NCI-H2196 treated with DMSO at 0.1 percent for 48 hours (cell line): Measurements from ENCODE around the gene TRIO.

ENCODE experiments used
- DNase-seq: peaks from one replicate; lab custom pipeline; 2025; ENCODE audit not compliant: unreplicated experiment; lab: John Stamatoyannopoulos, UW

TRIO gene

DNA sequence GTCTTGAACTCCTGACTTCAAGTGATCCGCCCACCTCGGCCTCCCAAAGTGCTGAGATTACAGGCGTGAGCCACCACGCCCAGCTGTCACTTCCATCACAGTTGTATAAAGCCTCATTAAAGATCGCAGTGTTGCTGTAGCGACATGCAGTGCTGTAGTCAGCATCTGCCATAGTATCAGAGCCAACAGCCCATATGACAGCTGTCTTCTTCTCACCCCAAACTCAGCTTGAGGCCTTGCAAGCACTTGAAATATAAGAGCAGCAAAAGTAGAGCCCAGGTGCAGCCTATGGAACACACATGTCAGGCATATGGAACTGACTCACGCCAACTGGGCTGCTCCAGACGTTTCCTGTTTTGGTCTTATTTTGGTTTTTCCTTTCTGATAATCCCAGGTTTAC is 167.8 kb downstream of the TRIO start:
- DNase-seq, result no peak

DNA sequence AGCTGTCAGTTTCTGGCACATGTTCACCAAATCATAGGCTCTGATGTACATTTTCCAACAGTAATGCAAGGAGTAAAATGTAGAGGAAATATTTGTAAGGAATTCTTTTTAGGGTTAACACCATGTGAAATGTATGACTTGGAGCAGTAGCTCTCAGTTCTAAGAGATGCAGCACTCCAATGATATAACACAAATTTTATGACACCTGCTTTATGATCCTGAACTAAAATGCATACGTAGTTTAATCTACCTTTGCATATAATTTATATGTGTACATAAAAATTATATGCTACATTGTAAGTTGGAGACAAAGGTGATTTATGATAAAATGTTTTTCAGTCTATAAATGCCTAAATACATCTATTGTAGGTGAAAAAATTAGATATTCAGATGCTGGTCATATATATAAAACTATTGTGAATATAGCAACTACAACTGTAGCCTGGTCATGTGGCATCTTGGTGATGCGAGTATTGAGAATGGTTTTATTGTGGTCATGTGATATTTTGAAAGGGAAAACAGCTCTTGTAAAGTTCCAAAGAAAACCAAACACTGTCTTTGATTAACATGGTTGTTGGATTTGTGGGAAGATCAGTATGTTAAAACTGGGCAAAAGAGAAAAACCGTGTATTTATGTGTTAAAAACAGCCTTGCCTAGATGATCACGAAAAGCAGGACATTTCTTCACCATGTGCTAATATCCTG is 171.0 kb downstream of the TRIO start:
- no peak for DNase-seq

DNA sequence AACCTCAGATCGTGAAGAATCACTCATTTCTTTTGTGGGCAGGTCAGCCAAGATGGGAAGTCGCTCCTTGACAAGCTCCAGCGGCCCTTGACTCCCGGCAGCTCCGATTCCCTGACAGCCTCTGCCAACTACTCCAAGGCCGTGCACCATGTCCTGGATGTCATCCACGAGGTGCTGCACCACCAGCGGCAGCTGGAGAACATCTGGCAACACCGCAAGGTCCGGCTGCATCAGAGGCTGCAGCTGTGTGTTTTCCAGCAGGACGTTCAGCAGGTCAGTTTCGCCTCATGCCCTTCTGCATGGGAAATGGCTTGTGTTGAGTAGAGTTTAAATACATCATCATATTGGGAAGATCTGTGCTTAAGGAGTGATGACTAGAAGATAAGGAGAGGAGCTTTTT is 173.3 kb downstream of the TRIO start:
- peak; percentile 91 for DNase-seq

DNA sequence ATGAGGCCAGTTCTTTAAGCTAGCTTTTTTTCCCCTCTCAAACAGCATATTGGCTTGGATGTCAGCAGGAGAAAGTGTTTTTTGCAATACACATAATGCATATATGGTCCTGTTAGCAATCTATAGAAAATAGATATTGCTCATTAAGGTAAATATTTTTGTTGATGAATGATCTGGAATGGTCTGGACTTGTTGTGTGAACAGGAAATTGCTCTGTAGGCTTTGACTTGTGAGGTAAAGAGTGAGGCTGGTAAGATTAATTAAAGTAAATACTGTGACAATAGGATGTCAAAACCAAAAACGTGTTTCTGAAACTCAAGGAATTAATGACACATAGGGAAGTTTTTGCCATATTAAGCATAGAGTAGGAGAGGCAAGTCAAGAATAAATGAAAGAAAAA is 176.0 kb downstream of the TRIO start:
- DNase-seq, result no peak

DNA sequence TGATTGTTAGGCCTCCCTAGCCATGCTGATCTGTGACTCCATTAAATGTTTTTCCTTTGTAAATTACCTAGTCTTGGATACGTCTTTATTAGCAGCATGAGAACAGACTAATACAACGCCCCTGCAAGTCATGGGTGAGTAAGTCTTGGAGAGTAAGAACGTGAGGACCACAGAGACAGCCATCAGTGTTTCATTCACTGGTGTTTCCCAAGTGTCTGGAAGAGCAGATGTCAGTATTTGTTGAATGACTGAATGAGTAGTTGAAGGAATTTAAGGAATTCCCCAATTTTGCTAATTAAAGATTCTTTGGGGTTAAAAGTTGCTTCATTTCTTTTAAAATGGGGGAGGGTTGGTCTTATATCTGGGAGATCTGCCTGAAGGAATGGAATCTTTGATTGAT is 178.8 kb downstream of the TRIO start:
- DNase-seq, result no peak

DNA sequence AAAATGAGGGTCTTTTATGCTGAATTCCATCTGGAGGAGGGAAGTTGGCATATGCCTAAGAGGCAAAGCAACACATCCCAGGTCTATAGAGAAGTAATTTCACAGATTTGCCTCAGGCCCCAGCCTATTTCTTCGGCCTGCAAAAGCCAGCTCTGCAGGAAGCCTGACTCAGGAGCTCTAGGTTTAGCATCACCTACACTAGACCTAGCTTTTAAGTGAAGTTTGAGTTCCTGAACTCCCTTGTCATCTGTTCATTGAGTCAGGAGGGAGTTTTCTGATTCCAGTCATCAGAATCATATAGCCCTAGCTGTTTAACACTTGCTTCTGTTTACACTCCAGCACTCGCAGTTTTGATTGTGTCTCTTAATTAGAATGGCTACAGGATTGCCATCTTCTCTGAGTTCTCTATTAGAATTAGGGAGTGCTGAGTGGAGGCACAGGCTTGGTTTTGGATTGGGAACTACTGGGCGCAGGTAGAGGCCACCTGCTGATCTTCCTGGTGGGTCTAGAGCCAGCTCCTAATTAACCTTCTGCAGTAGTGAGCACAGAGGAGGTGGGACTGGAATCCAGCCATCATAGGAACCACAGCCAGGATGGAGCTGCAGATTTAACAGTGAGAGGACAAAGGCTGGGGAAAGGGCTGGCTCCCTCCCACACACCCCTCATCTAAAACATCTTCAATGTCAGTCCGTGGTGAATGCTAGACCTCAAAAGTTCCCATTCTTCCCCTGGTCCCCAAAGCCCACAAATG is 179.5 kb downstream of the TRIO start:
- no peak for DNase-seq

DNA sequence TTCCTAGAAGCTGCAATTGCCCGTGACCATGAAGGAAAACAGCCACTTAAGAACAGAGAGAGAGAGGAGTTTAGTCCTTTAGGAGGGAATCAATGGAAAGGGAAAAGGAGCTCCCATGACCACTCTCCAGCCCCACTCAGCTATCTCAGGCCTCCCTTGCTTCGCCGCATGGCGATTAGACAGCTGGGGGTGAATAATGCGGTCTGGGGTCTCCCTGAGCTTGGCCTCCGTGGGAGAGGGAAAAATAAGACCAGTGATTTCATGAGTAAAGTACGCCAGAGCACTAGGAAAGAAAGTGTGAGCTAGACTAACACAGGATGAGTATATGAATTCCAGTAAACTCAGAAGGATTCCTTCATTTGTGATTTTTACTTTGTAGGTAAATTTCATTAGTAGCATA is 180.3 kb downstream of the TRIO start:
- no peak for DNase-seq

DNA sequence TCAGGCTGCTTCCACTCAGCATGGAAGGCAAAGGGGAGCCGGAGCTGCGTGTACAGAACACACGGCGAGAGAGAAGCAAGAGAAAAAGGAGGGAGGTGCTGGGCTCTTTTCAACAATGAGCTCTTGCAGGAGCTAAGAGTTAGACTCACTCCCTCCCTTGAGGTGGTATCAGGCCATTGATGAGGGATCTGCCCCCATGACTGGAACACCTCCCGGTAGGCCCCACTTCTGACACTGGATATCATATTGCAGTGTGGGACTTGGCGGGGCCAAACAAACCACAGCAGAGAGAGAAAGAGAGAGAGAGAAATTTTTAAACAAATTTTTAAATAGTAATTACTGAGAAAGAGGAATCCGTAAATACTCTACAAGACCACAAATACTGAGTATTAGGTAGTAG is 182.2 kb downstream of the TRIO start:
- DNase-seq, result no peak

DNA sequence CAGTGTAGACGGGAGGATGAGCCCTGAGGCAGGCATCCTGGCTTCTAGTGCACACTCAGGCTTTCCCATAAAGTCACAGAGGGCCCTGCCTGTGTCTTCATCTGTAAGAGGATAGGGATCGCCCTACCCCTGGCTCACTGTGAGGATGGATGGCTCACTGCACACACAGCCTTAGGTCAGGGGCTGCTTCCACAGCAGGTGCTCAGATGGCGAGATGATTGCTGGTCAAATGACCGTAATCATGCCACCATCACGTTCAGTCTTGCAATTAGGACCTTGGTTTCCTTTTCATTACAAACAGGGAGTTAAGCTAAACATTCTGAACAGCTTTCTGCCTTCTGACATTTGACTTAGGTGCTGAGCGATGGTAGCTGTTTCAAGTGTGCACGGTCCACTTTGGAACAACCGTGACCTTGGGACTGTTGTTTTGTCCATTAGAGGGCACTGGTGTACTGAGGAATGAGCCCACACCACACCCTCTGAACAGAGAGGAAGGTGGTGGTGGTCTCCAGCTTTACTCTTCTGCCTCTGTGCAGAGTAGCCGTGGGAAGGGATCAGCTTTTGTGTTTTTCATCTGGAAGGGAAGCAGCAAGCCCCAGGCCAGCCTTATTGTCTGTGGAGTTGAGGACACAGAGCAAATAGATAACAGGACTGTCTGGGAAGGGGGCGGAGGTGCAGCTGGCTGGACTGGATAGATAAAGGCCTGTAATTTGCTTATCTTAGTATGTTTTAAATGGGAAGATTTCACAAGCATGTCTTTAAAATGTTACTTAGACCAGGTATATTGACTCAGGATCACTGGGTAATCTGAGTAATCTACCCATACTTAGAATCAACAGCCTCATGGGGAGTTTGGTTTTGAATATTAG is 183.1 kb downstream of the TRIO start:
- DNase-seq, result no peak

DNA sequence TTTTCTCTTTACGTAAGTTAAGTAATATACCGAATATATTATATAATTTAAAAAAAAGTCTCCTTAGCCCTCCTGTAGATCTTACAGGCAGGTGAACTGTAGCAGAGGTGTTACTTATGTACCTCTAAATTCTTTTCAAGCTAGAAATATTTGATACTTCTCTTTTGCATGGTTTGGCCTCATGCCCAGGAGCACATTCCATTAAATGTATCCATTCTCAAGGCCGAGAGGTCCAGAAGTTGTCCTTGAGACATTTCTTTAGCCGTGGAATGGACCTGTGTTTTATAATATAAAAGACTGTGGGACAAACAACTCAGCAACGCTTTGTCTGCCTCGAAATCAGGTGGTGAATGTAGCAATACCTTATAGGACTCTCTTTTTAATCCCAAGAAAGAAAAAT is 184.5 kb downstream of the TRIO start:
- no peak for DNase-seq

DNA sequence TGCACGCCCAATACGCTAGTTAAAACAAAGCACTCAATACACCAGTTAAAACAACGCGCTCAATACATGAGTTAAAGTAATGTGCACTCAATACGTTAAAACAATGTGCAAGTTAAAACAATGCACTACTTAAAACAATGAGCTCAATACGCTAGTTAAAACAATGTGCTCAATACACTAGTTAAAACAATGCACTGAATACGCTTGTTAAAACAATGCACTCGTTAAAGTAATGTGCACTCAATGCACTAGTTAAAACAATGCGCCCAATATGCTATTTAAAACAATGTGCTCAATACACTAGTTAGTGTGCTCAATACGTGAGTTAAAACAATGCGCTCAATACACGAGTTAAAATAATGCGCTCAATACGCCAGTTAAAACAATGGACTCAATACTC is 185.0 kb downstream of the TRIO start:
- no peak for DNase-seq

DNA sequence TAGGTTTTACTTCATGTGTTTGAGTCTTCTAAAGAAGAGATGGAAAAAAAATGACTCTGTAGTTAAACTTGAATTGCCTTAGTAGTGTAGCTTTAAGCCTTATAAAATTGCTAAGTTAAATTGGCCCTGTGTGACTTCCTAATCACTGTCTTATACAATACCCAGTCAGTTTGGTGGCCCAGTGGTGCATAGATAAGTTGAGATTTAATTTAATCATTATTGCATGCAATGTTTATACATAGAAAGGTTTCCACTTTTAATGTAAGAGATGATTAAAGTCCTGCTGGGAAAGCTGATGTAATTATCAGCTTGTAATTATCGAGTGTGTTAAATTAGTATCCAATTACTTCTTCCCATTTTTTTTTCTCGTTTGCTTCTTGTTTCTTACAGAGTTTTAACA is 187.1 kb downstream of the TRIO start:
- DNase-seq, result no peak

DNA sequence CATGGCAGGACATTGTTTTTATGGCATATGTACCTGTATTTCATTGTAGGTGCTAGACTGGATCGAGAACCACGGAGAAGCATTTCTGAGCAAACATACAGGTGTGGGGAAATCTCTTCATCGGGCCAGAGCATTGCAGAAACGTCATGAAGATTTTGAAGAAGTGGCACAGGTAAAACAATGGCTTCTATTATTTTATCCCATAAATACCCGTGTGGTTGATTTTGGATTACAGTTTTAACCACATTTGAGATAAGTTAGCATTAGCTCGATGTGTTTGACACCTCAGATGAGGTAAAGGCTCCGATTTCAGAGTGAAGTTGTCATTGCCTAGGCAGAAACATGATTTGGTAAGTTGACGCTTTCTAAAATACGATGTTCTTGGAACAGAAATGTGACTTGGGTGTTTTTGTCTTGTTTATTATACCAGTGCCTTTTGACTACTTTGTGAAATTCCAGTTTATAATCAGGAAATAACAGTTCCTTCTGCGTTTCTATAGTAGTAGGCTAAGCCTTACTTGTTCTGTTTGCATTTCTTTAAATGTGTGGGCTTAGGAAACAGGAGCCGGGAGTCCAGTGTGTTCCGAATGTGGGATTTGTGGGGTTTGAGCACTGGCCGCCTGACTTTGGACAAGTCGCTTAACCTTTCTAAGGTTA is 187.7 kb downstream of the TRIO start:
- DNase-seq, result no peak

DNA sequence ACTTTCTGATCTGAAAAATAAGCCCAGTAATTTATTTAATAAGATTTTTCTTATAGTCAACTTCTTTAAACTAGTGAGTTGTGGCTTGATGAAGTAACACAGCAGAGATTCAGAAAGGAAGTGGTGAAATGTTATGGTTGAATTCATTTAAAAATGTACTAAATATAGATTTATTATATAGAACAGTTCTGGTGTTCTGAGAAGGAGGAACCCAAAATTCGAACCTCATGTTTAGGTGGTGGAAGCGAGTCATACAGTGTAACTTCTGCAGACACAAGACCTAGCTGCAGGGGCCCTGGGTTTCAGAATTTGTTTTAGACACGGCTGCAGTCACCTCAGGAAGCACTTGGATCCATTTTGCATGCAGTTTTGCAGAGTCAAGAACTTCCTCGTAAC is 188.2 kb downstream of the TRIO start:
- DNase-seq, result no peak

DNA sequence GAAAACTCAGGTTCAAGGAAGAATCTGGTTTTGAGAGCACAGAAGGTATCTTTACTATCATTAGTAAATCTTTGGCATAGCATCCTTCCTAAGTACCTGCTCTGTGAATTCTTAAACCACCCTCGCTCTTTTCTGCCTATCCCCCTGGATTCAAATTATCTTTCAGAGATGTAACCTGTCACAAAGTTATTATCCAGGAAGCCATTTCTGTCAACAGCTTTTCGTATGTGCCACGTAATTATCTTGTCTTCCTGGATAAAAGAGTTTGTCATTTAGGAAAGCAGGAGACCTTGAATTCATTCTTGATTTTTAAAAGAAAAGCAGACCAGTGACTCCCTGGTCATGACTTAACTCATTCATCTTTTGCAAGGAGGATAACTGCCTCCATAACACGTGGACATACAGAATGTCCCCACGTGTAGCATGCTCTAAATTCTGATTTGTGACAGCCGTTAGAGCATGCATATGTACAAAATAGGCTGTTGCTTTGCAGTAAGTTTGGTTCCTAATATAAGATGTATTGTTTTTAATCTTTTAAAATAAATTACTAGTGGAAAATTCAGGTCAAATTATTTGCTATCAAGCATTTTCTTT is 189.0 kb downstream of the TRIO start:
- no peak for DNase-seq

DNA sequence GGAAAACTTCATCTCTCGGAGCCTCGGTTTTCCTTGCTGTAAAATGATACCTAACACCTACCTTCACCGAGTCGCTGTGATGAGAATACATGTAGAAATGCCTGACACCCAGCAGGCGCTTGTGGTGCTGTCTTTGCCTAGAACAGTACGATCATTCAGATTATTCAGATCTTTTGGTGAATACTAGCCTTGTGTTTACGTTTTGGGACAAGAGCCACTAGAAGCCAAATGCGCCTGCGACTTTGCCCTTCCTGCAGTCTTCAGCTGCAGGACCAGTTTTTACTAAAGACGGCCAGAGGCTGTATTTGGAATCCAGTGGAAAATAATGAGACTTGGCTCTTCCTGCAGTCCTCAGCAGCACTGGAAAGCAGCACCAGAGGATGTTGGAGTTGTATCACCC is 189.6 kb downstream of the TRIO start:
- DNase-seq, result no peak

DNA sequence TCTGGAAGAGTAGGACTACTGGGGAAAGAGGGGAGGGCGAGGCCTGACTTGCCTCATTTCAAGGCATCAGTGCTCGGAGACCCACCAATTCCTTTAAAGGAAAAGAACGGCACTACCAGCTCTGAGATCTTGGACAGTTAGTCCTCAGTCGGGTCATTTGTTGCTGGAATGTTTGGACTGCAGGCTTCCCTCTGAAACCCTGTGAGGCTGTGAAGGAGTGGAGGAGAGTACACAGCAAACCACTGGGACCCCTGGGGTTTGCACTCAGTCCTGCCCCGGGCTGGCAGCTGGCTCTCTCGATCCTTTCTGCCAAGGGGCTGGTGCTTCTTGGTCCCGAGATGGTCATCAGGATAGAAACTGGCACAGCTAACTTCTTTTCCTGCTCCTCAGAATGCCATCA is 194.5 kb downstream of the TRIO start:
- DNase-seq, result no peak

DNA sequence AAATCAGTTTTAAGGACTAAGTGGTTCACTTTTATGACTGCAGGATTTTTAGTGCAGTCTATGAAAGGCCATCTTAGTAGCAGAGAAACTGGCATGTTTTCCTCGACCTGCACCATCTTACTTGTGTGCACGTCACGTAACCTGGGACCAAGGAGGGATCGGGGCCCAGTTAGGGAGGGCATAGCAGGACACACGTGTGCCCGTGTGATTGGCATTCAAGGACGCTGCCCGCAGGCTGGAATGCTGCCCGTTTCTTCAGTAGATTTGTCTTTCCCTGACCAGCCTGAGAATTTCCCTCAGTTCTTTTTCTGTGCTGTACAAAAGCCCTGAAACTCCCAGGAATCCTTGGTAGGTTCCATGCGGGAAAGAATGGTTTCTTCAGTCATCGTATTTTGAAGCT is 196.3 kb downstream of the TRIO start:
- DNase-seq, result no peak

DNA sequence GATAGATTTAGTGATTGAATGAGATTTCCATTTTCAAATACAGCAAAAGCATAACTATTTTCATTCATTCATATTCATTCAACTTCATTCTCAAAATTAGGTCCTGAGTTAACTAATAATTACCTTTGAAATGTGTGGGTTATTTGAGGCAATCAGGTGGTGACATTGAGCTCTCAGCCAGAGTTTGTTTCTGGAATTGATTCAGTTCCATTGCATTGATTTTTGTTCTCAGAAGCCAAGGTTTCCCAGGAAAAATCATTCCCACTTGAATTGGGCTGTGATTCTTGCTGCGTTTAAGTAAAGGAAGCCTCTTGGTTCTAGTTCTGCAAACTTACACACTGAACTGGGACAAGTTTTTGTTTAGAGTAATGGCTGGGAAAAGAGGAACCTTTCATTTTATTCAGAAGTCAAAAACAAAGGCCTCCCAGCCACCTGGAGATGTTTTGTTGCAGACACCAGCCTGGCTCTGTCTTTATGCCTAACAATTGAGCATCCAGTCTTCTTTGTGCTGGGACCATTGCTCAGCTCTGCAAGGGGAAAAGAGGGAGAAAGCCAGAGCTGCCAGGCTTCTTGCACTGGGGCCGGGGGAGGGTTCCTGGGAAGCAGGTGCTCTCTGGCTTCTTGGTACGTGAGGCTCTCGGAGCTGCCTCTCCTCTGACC is 198.6 kb downstream of the TRIO start:
- no peak for DNase-seq

DNA sequence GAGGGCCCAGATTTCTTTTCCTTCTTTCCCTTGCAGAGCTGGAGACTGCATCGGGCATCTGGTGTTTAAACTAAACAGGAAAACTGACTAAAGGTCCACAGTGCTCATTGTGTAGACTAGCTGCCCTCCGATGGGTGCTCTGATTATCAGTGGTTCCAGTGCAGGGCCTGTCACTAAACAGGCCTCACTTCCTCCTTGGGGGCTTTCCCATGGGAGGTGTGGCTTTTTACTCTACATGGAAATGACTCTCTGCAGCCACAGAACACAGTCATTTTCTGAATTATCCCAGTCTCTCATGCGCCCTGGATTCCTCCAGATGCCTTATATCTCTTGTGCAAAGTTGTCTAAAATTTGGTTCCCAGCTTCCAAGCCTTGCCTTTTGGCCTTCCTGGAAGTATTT is 199.2 kb downstream of the TRIO start:
- DNase-seq, result no peak

DNA sequence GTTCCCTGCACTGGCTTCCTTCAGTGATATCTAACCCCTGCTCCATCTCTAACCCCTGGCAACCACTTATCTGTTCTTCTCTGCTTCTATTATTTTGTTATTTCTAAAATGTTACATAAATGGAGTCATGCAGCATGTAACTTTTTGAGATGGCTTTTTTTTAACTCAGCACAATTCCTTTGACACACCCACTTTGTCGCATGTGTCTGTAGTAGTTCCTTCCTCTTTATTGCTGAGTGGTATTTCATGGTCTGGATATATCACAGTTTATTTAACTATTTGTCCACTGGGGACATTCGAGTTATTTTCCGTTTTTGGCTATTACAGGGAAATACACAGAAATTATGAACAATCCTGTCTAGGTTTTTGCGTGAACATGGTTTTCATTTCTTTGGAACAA is 200.2 kb downstream of the TRIO start:
- DNase-seq, result no peak
